ENCODE measurements around the gene ELF1. TPM values are rescaled to one million over a fixed set of nuclear protein-coding genes. Genes with fewer than 3 reads are reported as not detected.

The ELF1 gene
- total RNA-seq, 3 donors from 2014 or later, result 101 to 138 (median 104) TPM

DNA sequence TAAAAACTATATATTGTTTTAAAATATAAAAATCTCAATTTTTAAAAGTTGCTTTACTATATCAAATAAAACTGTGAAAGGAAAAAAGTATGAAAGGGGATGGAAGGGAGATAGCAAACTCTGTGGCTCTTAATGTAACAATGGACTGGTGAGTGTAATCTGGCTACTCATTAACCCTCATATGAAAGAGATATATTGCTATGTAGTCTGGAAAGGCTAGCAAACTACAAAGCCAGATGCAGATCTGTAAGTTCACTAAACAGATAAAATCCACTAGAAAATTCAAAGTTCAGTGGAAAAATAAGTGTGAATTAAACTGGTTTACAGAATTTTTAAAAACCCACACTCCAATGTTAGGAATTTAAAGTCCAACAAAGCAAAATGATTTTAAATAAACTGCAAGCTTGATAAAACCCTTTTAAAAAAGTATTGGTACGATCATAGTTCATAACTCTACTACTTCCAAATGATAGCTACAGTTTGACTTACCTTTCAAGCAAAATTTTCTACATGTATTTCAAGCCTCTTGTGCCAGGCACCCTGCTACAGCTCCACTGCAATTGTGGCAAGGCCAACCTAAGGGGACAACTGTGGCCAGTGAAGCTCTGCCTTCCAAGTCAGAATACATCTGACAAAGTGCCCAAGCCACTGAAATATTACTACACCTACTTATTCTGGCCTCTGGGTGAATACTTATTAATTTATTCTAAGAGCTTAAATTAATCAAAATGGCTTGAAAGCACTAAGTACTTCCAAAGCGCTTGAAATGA is 647 bp upstream of the ELF1 start:
- no peak overlapping the region for H3K4me3 ChIP-seq
- H3K36me3 ChIP-seq, result no peaks in the 10 kb centered on the region
- H3K27ac ChIP-seq, result peak overlapping the region; percentile 62 to 90
- no peaks in the 10 kb centered on the region for H3K27me3 ChIP-seq
- TF ChIP-seq POLR2AphosphoS5 (IDR thresholded peaks at IDR 0.05) (no peak), CTCF (IDR thresholded peaks at IDR 0.05) (no peak), POLR2A (IDR thresholded peaks at IDR 0.05) (no peak)
- no peaks in the 10 kb centered on the region for H3K9me3 ChIP-seq
- DNase-seq (ENCODE audit: low spot score in 2 of 2), result no peak
- intact Hi-C loops (cut with DNase I; ENCODE audit: low total_unique reads), result no loop called here
- H3K4me1 ChIP-seq, result peaks cover 0 to 13% of the 10 kb centered on the region in 2 donors

GRCh38 chr13:41018602-41018948 is 541 bp downstream of the ELF1 start:
- Histone ChIP-seq H3K4me1 (peaks cover 0 to 13% of the 10 kb centered on the region in 2 donors), H3K4me3 (peak overlapping the region; percentile 31 to 58 (median 35)), H3K36me3 (no peaks in the 10 kb centered on the region), H3K27me3 (no peaks in the 10 kb centered on the region), H3K9me3 (no peaks in the 10 kb centered on the region), H3K27ac (peak overlapping the region; percentile 83 to 90)
- intact Hi-C loops (cut with DNase I; ENCODE audit: low total_unique reads), result no loop called here
- DNase-seq (ENCODE audit: low spot score in 2 of 2), result no peak
- TF ChIP-seq CTCF (IDR thresholded peaks at IDR 0.05), result no peak
- TF ChIP-seq POLR2A (IDR thresholded peaks at IDR 0.05), result no peak
- no peak for TF ChIP-seq POLR2AphosphoS5 (IDR thresholded peaks at IDR 0.05)

- H3K27me3 ChIP-seq, result no peaks in the 10 kb centered on the region
- H3K4me3 ChIP-seq, result peak overlapping the region; percentile 31 to 58 (median 35)
- no peak for TF ChIP-seq POLR2AphosphoS5 (IDR thresholded peaks at IDR 0.05)
- no peak for TF ChIP-seq CTCF (IDR thresholded peaks at IDR 0.05)
- TF ChIP-seq POLR2A (IDR thresholded peaks at IDR 0.05), result no peak
- intact Hi-C loops (cut with DNase I; ENCODE audit: low total_unique reads), result no loop called here
- no peaks in the 10 kb centered on the region for H3K9me3 ChIP-seq
- DNase-seq (ENCODE audit: low spot score in 2 of 2), result no peak
- H3K27ac ChIP-seq, result peak overlapping the region; percentile 70 to 90
- no peaks in the 10 kb centered on the region for H3K36me3 ChIP-seq
- peaks cover 0 to 13% of the 10 kb centered on the region in 2 donors for H3K4me1 ChIP-seq
Measured at GRCh38 chr13:41017817-41018601, 1.1 kb downstream of the ELF1 start.

- no peak for TF ChIP-seq CTCF (IDR thresholded peaks at IDR 0.05)
- TF ChIP-seq POLR2A (IDR thresholded peaks at IDR 0.05), result no peak
- TF ChIP-seq POLR2AphosphoS5 (IDR thresholded peaks at IDR 0.05), result peak in 1 of 3 donors; percentile 39
- Histone ChIP-seq H3K27ac (peak overlapping the region; percentile 66 to 90), H3K4me1 (peaks cover 0 to 13% of the 10 kb centered on the region in 2 donors)
Measured at GRCh38 chr13:41017159-41017558, 2.0 kb downstream of the ELF1 start.

DNA sequence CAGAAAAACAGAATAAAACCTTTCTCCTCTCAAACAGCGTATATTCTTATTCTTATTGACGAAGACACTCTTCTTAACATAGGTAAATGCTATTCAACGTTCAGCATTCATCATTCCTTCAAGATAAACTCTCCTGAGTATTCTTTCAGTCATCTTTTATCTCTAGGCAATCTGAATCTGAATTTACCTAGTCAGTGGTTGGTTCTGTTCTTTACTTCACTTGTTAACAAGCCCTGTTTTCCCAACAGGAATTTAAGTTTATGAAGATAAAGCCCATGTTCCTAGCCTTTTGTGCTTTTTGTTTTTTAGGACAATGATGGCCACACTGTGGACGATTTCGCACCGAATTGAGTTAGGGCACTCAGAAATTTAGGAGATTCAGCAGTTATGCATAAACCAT is 3.2 kb downstream of the ELF1 start:
- H3K4me1 ChIP-seq, result peaks cover 0 to 13% of the 10 kb centered on the region in 2 donors
- H3K27ac ChIP-seq, result peak overlapping the region in 1 of 2 donors; percentile 67
- no peak overlapping the region for H3K4me3 ChIP-seq

More at GRCh38 chr13:41017159-41017558, 2.0 kb downstream of the ELF1 start:
- DNase-seq (ENCODE audit: low spot score in 2 of 2), result peak in 1 of 2 donors; percentile 39
- Histone ChIP-seq H3K36me3 (no peaks in the 10 kb centered on the region), H3K4me3 (peak overlapping the region; percentile 31 to 58 (median 35)), H3K27me3 (no peaks in the 10 kb centered on the region), H3K9me3 (no peaks in the 10 kb centered on the region)
- intact Hi-C loops (cut with DNase I; ENCODE audit: low total_unique reads), result no loop called here

More for the DNA sequence above, 3.2 kb downstream of the ELF1 start:
- Histone ChIP-seq H3K36me3 (no peaks in the 10 kb centered on the region), H3K27me3 (no peaks in the 10 kb centered on the region), H3K9me3 (no peaks in the 10 kb centered on the region)
- no peak for DNase-seq (ENCODE audit: low spot score in 2 of 2)
- TF ChIP-seq POLR2AphosphoS5 (IDR thresholded peaks at IDR 0.05), result no peak
- intact Hi-C loops (cut with DNase I; ENCODE audit: low total_unique reads), result no loop called here
